GM21786 (cell line): ENCODE measurements around the gene RPL36AL.

Source experiments
- ATAC-seq: cut with Tn5 transposase; IDR thresholded peaks from one replicate; pipeline ENCODE4 v1.9.1; 2021; ENCODE audit not compliant: unreplicated experiment

Gene RPL36AL

GRCh38 chr14:49582113-49582977 lies 38.1 kb downstream of the RPL36AL start:
- no peak for ATAC-seq

- ATAC-seq, result no peak
Measured at GRCh38 chr14:49581209-49582112, 39.0 kb downstream of the RPL36AL start.

- no peak for ATAC-seq
Measured at GRCh38 chr14:49579841-49580240, 40.6 kb downstream of the RPL36AL start.

- ATAC-seq, result no peak
Measured at GRCh38 chr14:49578141-49578540, 42.3 kb downstream of the RPL36AL start.

- no peak for ATAC-seq
Measured at GRCh38 chr14:49574038-49574437, 46.4 kb downstream of the RPL36AL start.

- no peak for ATAC-seq
Measured at GRCh38 chr14:49569281-49569680, 51.1 kb downstream of the RPL36AL start.
